Ovary (tissue), 9 donors: ENCODE results near the gene MYD88. TPM values are rescaled to one million over a fixed set of nuclear protein-coding genes. Genes with fewer than 3 reads are reported as not detected.

ENCODE experiments used
- DNase-seq, 5 donors: peaks; one replicate each; pipeline ENCODE4 v3.0.0-alpha.2; 2019 to 2020
- H3K27ac ChIP-seq, 2 donors: fragments of 200-600 bp; one replicate each; pipeline versions ENCODE4 v1.5.1 to v1.8.0; 2019 to 2022
- H3K27me3 ChIP-seq: fragments of 200-600 bp; one replicate; pipeline ENCODE4 v1.8.0; 2022
- H3K36me3 ChIP-seq: fragments of 200-600 bp; sonication (generic); one replicate; pipeline ENCODE4 v1.5.1; 2019
- H3K4me1 ChIP-seq: one replicate; pipeline ENCODE4 v1.8.1; 2013; ENCODE audit warnings: mild to moderate bottlenecking, moderate library complexity; ENCODE audit not compliant: insufficient read depth
- H3K4me3 ChIP-seq: fragments of 200-600 bp; sonication (generic); one replicate; pipeline ENCODE4 v1.5.1; 2017
- H3K9me3 ChIP-seq, 2 donors: fragments of 200-600 bp in 1 of 2; sonication (generic) in 1 of 2; one replicate each; pipeline versions ENCODE4 v1.5.1 to v1.8.1; 2013 to 2019; ENCODE audit warnings: mild to moderate bottlenecking in 1 of 2, moderate library complexity in 1 of 2
- CTCF ChIP-seq, 3 donors: fragments of 450-650 bp in 2 of 3; fragments of 200-600 bp in 1 of 3; IDR thresholded peaks; one replicate each; pipeline versions ENCODE4 v1.5.1 to v1.8.0; 2016 to 2022; ENCODE audit warnings: antibody characterized with exemption in 3 of 3, mild to moderate bottlenecking in 1 of 3
- EP300 ChIP-seq: sonication (generic); formaldehyde crosslinking; IDR thresholded peaks from one replicate; pipeline ENCODE4 v1.6.1; 2017; ENCODE audit warnings: antibody characterized with exemption
- POLR2A ChIP-seq: fragments of 450-650 bp; IDR thresholded peaks from one replicate; pipeline ENCODE4 v1.6.1; 2017; ENCODE audit warnings: antibody characterized with exemption, mild to moderate bottlenecking, moderate library complexity
- WGBS, 3 donors: extraction: QIAGEN DNeasy Blood & Tissue Kit in 1 of 3; methylation state at CpG; one replicate each; pipeline versions ENCODE4 v1.1.5 to v1.1.7; 2013 to 2017; 5-methylcytosine and 5-hydroxymethylcytosine counted together
- intact Hi-C, 4 donors: fragments of 100-400 bp; cut with DNase I; formaldehyde crosslinking; loops; one replicate each; pipeline versions ENCODE4 v1.11.0 to v1.15.1; 2022 to 2023
- polyA plus RNA-seq, 2 donors: library from polyadenylated mRNA; stranded (reverse); fragments of 200-250 nt in 1 of 2; fragments of 350-450 nt in 1 of 2; fragmentation: Illumina TruSeq in 1 of 2; extraction: RNeasy Lipid Tissue Mini Kit (QIAGEN cat#74804) in 1 of 2; gene quantifications; one replicate each; pipeline ENCODE4 v1.2.3, GENCODE V29; 2013 to 2014
- total RNA-seq, 7 donors: library from RNA; depleted of rRNA in 2 of 7; stranded (reverse); fragments of >200 nt in 2 of 7; fragmentation: NEBNext Ultra II Directional in 3 of 7; extraction: Animal tissue kit (Norgen Biotek cat#: 25700) in 3 of 7; gene quantifications; one replicate each; pipeline versions ENCODE4 v1.1.0 to v1.2.4, GENCODE V29; 2016 to 2023
- donor health status: DM: no; HTN: no; CAD: no; lungs with moderate emphysema.
- donor health status: DM: no; HTN: no; CAD: no.
- donor health status: Bipolar disorder and iron deficiency.
- donor health status: DM: yes; HTN: yes; CAD: no.
- donor health status: DM: no; HTN: no; CAD: no.
- donor health status: DM: yes; HTN: yes; CAD: no.

Gene MYD88
- total and polyA plus RNA-seq, 9 donors = 12.8 to 58.9 (median 24.0) TPM

DNA sequence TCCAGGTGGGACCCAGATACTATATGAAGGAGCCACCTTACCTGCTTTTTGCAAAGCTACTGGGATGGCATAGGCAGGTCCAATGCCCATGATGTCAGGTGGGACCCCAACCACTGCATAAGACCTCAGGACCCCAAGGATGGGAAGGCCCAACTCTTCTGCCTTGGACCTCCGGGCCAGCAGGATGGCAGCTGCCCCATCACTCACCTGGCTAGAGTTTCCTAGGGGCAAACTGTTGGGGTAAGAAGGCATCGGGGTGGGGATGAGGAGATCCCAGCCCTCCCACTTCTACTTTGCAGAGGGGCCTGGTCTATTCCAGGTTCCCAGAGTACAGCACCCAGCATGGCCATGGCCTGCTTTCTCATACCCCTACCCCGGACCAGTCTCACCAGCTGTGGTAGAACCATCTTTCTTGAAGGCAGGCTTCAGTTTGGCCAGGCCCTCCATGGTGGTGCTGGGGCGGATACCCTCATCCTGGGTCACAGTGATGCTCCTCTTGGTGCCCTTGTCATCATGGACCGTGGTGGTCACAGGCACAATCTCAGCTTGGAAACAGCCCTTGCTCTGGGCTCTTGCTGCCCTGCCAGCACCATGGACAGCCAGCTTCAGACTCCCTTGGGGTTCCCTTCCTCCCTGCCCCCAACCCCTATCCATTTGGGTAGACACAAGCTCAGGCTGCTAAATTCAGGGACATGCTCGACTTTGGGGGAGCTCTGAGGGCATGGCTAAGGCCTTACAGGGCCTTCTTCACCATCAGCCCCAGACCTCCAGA lies 12.2 kb upstream of the MYD88 start:
- H3K27me3 ChIP-seq = no peaks in the 10 kb centered on the region
- H3K9me3 ChIP-seq = no peaks in the 10 kb centered on the region
- H3K4me3 ChIP-seq = no peak overlapping the region
- peak in 1 of 5 donors; percentile 8 for DNase-seq
- intact Hi-C loops = no loop called here
- H3K36me3 ChIP-seq = no peaks in the 10 kb centered on the region
- H3K4me1 ChIP-seq = no peaks in the 10 kb centered on the region
- TF ChIP-seq POLR2A (no peak), CTCF (IDR thresholded peaks at IDR 0.05) (no peak), EP300 (no peak)
- no peak overlapping the region for H3K27ac ChIP-seq
- WGBS, 3 donors = 90 to 99% (median 94%) methylated on average over 5 to 6 of the region's 6 CpGs

GRCh38 chr3:38127611-38128302 lies 10.7 kb upstream of the MYD88 start:
- no peaks in the 10 kb centered on the region for H3K27me3 ChIP-seq
- H3K9me3 ChIP-seq = no peaks in the 10 kb centered on the region
- H3K4me1 ChIP-seq = peaks cover 2% of the 10 kb centered on the region
- intact Hi-C loops = no loop called here
- peak in 1 of 5 donors; percentile 4 for DNase-seq
- no peak overlapping the region for H3K4me3 ChIP-seq
- no peaks in the 10 kb centered on the region for H3K36me3 ChIP-seq
- WGBS, 3 donors = 93 to 95% (median 95%) methylated on average over 4 of the region's 4 CpGs
- no peak overlapping the region for H3K27ac ChIP-seq
- TF ChIP-seq POLR2A (no peak), CTCF (IDR thresholded peaks at IDR 0.05) (no peak), EP300 (no peak)

GRCh38 chr3:38128303-38128655 lies 10.2 kb upstream of the MYD88 start:
- H3K36me3 ChIP-seq = no peaks in the 10 kb centered on the region
- no peaks in the 10 kb centered on the region for H3K27me3 ChIP-seq
- H3K4me1 ChIP-seq = peaks cover 2% of the 10 kb centered on the region
- WGBS, 3 donors = 94 to 100% (median 100%) methylated on average over 1 of the region's 1 CpG
- no peaks in the 10 kb centered on the region for H3K9me3 ChIP-seq
- no peak for TF ChIP-seq EP300
- TF ChIP-seq CTCF (IDR thresholded peaks at IDR 0.05) = no peak
- no peak overlapping the region for H3K27ac ChIP-seq
- peak in 1 of 5 donors; percentile 4 for DNase-seq
- H3K4me3 ChIP-seq = no peak overlapping the region
- intact Hi-C loops = no loop called here

DNA sequence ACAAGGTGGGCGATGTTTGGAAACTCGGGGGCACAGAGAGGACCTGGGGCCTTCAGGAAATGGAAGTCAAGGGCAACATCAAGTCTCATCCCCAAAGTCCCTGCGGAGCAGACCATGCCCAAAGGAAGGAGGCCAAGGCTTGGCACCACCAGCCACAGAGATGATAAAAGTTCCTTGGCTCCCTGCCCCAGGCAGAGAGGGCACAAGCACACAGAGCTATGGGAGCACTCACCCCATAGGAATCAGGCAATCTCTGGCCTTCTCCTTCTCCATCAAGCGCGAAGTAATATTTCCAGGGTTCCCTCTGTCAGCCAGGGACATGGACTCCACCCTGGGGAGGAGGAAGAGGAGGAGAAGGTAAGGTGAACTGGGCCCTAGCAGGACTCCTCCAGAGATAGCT lies 9.4 kb upstream of the MYD88 start:
- intact Hi-C loops = no loop called here
- TF ChIP-seq CTCF (IDR thresholded peaks at IDR 0.05) (no peak), POLR2A (no peak), EP300 (no peak)
- Histone ChIP-seq H3K4me3 (no peak overlapping the region), H3K4me1 (peaks cover 2% of the 10 kb centered on the region), H3K27ac (no peak overlapping the region), H3K36me3 (no peaks in the 10 kb centered on the region), H3K27me3 (no peaks in the 10 kb centered on the region), H3K9me3 (no peaks in the 10 kb centered on the region)
- 89 to 97% (median 92%) methylated on average over 5 of the region's 5 CpGs for WGBS, 3 donors
- DNase-seq = peak in 1 of 5 donors; percentile 9
